Activated naive CD8-positive, alpha-beta T cell treated with anti-CD3 and anti-CD28 coated beads, Interleukin-2, amount 50 U/mL, for 16 hours (primary cell): ENCODE results near the gene DCPS.
"Not testable (repeated sequence)": the region's sequence is repeated elsewhere in the genome, so short reads cannot be mapped to it uniquely, and the experiment has no call there.

ENCODE experiments used
- DNase-seq: peaks from one replicate; pipeline ENCODE4 v3.0.0-alpha.2; 2020; ENCODE audit warnings: low read depth, low spot score

Gene DCPS

DNA sequence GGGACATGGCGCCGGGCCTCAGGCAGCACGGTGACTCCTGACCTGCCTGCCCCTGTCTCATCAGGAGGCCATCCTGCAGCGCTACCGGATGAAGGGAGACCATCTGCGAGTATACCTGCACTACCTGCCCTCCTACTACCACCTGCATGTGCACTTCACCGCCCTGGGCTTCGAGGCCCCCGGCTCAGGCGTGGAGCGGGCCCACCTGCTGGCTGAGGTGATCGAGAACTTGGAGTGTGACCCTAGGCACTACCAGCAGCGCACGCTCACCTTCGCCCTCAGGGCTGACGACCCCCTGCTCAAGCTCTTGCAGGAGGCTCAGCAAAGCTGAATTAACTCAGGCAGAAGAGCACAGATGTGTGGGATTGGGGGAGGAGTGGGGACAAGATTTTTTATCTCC lies 41.4 kb downstream of the DCPS start:
- no peak for DNase-seq

DNA sequence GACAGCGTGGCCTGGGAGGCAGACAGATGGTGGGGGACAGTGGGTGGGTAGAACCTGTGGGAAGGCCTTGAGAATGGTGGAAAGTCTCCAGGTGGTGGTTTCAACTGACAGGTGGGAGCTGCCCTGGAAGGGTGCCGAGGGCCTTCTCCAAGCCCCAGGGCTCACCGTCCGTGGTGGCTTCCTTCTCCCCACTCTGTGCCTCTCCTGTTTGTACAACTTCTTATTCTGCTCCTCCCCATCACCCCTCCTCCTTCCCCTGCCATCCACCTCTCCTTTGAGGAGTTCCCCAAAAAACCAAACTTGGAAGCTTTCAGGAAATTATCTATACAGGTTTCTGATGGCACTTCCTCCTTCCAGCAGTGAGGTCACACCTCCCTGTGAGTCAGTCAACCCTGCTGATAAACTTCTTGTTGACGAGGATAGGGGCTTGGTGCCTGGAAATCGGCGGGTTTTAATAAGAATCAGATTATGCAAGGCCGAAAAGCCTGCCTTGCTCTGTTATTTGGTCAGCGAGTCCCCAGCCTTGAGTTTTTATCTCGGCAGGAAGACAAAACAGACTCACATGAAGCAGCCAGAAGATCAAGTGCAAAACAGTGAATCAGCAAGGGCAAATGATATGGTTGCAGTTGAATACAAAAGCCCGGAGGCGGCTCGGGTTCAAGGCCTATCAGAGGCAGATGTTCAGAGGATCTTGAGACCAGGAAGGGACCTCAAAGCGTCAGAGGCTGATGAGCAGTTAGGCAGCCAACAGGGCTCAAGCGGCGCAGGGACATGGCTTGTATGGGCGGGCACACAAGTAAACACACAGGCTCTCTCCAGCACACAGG lies 42.1 kb downstream of the DCPS start:
- DNase-seq: no peak

DNA sequence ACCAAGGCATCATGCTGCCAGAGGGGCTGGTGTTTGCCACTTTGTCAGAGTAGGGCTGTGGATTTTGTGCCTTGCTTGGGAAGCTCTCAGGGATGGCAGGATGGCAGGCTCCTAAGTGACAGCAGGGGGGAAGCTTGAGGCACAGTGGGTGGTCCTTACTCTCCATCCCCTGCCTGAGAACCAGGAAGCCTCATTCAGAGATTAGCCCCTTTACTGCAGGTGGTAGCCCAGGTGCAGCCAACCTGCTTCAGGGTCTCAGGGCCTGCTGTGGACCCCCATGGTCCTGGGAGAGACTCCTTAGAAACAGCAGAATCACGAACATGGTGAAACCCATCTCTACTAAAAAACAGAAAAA lies 42.7 kb downstream of the DCPS start:
- no peak for DNase-seq

DNA sequence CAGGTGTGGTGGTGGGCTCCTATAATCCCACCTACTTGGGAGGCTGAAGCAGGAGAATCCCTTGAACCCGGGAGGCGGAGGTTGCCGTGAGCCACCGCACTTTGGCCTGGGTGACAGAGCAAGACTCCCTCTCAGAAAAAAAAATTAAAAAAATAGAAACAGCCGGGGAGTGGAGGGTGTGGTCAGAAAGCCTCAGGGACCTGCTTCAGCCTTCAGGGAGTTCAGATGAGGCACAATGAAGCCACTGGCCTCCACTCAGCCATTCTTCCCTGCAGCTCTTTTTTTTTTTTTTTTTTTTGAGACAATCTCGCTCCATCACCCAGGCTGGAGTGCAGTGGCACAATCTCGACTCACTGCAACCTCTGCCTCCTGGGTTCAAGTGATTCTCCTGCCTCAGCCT lies 43.1 kb downstream of the DCPS start:
- DNase-seq: not testable (repeated sequence)

DNA sequence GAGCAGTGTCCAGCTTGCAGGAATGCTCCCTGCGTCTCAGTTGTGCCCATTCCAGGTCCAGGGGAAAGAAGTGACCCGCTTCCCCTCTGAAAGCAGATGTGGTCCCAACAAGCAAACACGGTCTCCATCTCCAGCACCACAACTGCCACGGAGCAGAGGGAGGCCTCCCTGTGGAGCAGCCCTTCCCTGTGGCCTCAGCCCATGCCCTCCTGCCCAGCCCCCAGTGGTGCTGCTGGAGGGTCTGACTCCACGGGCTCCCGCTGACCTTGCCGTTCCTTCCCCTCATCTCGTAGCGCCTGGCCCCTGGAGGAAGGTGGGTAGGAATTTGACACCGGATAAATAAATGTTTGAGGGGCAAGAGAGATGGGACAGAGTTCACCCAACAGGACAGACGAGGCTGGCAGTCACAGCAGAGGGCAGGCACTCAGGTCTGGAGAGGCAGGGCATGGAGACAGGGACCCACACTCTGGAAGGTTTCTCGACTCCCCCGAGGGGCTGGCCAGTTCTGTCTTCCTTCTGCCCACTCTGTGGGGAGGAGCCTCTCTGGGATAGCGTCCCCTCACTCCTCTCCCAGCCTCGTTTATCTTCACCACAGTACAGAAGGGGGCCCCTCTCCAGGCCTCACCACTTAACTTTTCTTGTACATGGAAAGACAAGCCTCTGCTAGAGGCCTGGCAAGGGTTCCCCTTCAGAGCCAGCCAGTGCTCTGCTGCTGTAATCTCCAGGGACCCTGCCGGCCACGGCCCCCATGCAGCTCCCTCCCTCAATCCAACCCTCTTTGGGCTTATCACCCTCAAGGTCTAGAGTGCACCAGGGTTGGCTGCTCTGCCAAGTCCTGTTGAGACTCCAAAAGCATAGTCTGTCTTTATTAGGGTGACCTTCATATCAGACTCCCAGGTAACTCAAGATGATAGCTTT lies 44.1 kb downstream of the DCPS start:
- DNase-seq: no peak

DNA sequence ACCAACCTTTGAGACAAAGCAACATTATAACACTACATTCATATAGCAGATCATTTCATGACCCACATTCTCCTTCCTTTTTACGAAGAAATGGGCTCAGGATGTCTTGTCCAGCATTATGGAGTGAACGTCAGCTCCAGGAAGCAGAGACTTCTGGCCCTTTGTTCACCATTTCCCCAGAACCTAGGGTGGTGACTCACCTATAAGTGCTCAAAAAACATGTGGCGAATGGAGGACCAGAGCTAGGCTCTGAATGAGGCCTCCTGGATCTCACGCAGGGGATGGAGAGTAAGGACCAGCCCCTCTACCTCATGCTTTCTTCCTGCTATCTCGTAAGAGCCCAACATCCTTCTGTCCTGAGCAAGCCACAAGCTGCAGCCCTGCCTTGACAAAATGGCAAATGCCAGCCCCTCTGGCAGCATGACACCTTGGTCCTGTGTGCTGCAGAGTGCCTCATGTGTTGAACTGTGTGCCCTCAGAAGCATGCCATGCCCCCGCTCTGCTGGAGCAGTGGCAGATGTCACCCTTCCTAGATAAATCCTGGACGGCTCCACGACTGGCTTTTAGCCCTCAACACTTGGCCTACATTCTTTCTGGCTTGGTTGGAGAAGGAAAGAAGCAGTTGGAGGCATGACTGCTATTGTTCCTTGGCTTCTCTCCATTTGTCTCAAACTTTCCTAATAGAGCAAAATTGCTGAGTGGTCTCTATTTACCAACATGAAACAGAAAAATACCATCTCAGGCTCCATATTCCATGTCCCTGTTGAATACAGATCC lies 45.1 kb downstream of the DCPS start:
- DNase-seq: no peak

DNA sequence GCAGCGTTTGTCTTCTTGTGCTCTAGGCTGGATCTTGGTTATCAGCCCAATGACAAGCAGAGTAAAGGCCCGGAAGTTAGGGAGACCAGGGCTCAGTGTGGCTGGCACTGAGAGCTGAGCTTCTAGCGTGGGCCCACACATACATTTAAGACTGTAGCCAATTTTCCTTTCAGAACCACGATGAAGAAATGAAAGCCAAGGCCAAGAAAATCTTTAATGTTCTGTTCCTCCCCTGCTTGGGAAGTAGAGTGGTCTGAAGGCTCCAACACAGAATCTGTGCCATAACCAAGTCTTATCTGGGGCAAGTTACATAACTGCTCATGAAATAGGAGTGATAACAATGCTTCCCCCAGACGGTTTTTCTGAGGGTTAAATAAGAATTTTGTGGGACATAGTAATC lies 47.0 kb downstream of the DCPS start:
- no peak for DNase-seq

DNA sequence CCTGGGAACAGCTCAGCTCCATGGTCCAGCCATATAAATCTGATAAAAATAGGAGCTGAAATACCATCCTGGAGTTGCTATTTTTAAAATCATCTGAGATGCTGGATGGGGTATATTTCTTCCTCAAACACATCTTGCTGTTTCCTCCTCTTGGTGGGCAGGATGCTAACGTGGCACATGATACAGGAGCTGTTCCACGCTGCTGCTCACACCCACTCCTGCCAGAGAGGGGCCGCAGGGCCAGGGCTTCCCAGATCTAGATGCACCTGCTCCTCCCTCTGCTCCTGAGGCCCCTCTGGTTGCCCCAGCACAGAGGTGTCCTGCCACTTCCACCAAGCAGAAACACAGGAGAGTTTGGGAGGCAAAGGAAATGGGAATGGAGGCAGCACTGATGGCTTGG lies 48.3 kb downstream of the DCPS start:
- no peak for DNase-seq

DNA sequence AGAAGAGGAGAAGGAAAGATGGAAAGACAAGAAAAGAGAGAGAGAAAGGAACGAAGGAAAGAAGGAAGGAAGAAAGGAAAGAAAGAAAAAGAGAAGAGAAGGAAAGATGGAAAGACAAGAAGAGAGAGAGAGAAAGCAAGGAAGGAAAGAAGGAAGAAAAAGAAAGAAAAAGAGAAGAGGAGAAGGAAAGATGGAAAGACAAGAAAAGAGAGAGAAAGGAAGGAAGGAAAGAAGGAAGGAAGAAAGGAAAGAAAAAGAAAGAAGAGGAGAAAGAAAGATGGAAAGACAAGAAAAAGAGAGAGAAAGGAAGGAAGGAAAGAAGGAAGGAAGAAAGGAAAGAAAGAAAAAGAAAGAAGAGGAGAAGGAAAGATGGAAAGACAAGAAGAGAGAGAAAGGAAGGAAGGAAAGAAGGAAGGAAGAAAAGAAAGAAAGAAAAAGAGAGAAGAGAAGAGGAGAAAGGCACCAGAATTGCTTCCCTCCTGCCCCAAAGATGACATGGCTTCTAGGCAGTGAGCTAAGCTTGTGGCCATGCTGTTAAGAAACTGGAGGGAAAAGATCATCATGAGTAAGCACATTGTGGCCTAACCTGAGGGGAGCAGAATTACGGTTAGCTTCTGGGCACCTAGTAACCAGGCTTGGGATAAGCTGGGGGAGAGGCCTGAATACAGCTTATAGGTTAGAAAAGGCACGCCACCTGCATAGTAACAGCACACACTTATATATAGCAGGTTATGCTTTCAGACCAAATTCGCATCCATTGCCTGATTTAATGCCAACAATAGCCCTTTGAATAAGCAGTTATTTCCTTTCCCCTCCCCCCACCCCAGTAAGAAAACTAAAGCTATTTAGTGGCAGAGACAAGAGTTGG lies 49.3 kb downstream of the DCPS start:
- DNase-seq: no peak

DNA sequence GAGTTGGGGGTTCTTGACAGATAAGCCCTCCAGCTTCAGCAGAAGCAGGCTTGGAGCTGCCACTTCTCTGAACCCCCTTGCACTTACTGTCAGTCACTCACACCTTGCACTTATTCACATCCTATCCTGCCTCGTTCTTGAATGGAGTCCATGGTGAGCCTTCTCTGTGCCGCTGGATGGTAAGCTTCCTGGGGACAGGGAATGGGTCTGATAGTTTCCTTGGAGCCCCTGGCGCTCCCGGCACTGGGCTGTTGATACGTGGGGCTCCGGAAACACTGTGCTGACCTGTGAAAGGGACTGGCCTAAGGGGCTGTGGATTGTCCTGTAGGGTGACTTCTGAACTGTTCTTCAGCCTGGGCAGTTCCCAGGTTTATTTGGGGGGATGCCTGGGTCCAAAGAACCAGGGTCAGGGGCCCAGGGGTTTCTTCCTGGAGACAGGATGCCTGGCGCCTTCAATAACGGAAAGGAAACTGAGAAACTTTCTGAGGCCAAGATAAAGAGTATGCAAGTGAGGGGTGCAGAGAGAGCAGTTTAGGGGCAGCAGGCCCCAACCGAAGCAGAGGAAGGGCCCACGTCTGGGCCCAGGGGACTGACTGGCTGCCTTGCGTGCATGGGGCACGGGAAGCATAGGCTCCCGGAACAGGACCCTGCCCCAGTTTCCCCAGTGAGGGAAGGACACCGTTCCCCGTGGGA lies 50.9 kb downstream of the DCPS start:
- no peak for DNase-seq

DNA sequence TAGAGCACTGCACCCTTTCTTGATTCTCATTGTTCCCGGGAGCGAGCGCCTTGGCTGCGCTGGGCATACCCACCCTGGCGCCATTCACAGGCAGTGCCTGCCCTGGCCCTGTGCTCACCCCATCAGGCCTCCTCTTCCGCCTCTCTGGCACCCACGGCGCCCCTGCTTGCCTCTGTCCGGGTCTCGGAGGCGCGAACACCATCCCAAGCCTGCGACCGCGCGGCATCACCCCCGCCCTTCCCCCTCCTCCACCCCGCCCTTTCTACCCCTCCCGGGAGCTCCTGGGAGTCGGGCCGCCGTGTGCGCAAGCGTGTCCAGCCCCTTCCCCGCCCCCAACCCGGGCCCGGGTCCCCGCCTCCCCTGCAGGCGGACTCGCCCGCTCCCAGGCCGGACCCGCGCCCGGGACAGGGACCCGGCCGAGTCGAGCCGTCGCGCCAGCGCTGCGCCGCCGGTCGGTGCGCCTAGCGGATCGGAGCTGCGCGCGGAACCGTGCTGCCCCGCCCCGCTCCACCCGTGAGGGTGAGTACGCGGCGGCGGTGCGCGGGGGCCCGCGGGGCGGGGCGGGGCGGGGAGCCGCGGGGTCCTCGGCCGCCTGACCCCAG lies 51.6 kb downstream of the DCPS start, which contains the start of gene ST3GAL4:
TSS of gene ST3GAL4 (plus strand) at position 363 of the 602 bp plus-strand sequence. CDS start 50,470 bp downstream, outside the sequence.
- peak; percentile 12 for DNase-seq

DNA sequence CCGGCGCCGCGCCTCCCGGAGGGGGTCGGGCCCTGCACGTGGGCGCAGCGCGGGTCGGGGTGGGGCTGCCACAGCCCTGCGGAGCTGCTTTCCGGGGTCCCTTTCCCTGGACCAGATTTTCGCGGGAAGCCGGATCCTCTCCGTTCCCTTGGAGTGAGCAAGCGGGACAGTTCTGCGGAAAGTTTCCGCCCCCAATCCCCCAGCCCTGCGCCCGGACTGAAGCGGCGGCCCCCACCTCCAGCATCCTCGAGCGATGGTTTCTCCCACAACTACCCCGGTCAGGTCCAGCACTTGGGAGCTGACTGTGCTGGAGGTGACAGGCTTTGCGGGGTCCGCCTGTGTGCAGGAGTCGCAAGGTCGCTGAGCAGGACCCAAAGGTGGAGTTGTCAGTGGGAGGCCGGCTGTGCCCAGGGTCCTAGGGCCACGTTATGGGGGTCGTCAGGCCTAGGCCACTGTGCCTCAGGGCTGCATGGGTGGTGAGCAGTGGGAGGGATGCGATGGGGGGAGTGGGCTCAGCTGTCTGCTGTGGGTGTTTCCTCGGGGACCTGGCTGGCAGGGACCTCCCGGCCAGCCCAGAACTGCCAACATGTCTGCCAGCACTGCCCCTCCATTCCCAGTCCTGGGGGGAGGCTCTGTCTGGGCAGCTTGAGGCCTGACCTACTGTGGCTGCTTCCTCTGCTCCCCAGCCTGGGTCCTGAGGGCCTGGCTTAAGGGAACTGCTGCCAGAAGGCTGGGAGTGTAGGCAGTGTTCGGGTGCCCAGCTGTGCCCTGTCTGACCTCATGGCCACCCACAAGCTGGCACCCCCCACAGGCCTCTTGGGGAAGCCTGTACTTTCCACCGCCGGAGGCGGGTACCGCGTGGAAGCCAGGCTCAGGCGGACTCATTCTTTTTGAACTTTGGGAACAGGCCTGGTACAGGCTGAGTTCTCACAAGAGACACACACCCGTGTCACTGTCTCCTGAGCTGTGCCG lies 52.4 kb downstream of the DCPS start:
- DNase-seq: no peak

DNA sequence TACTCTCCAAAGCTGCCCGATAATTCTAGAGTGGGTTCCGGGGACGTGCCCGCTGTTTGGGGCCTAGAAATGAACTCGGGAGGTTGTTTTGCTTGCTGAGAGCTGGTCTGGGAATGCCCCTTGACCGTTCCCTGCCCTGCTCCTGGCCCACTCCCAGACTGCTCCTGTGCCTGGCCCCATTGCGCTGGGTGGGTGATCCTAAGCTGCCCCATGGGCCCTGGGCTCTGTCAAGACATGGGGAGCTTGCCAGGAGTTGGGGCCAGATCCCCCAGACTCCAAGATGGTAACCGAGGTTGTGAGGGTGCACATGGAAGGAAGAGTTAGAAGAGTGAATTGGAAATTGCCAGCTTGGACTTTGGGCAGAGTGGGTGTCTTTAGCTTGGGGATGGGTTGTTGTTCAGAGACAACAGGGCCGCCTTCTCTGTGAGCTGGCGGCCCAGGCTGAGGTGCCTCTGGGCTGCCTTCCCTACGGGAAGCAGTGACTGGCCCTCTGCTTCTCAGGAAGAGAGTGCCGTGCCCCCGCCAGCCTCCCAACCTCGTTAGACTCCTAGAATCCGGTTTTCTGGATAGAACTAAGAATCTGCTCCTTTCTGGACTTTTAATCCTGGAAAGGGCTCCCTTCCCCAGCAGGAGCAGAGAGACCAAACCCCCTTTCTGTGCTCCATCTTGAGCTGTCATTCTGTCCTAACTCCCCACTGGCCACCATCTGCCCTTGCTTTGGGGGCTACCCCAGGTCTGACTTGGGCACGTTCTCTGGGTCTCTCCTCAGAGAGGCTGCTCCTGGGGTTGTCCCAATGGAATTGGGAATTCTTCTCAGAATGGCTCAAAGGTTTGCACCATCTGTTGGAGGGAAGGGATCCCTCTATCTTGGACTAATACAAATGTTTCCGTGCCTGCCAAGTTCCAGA lies 53.4 kb downstream of the DCPS start:
- no peak for DNase-seq

DNA sequence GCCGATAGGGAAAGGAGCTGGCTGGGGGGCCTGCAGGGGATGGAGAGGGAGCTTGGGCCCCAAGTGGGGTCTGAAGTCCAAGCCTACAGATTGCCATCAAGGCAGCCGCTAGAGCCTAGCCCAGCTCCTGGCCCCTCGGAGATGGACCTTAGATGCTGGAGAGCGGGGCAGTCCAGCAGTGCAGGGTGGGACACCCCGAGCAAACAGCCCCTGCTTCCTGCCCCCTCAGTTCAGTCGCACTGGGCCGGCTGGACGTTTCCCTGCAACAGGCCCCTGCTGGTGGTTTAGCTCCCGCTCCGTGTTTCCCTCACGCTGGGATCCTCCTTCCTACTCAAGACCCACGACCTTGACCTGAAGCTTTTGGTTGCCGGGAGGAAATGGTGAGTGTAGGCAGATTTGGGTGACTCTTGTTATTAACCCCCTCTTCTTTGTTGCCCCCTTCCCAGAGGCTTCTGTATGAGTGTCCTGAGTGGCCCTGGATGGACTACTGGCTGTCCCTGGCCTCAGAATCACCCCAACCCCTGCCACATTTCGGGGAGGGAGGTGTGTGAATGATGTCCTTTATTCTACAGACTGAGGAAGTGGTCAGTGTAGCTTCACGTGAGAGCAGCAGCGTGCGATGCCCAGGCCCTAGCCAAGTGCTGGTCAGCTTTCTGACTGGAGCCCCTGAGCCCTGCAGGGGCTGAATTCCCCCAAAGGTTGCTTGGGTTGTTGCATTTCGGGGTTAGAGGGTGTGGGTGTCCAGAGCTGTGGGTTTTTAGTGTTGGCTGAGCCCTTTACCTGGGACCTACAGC lies 54.3 kb downstream of the DCPS start:
- DNase-seq: no peak

DNA sequence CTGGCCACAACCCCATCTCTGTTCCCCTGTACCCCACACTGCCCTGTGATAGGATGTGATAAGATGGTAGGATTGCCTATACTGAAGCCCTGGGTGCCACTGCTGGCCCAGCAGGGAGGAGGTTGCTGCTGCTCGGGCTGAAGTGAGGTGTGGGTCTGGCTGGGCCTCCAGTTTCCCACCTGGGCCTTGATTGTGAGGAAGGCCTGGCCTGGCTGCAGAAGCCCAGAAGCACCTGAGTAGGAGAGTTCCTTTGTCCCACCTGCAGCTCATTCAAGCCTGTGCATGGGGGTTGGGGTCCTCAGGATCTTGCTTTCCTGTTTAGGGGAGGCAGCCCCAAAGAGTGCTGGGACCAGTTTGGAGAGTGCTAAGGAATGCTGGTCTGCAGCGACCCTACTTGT lies 54.9 kb downstream of the DCPS start:
- no peak for DNase-seq

DNA sequence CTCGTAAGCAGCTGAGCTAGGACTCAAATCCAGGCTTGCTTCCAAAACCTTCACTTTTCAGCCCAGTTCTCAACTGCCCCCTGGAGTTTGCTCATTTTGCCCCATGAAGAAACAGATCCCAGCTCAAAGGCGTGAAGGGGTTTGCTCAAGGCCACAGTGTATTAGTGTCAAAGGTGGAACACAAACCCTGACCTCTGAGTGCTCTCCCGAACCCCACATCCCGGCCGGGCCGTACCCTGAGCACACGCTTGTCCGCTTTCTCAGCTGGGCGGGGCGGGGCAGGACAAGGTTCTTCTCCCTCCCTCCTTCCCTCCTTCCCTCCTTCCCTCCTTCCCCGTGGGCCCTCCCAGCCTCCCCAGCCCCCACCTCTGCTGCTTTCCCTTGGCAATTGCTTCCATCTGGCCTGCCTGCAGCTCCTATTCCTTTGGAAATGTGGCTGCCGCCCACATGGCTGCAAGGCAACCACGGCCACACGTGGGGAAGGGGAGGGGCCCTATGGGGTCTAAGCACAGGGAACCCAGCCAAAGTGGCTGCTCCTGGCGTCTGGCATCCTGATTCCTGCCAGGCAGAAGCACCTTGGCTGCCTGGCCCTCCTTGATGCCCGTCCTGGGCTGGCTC lies 55.7 kb downstream of the DCPS start:
- DNase-seq: no peak
